ENCODE data around the gene TBL1Y. TPM values are rescaled to one million over a fixed set of nuclear protein-coding genes. Genes with fewer than 3 reads are reported as not detected.

The TBL1Y gene
- total and polyA plus RNA-seq, 3 donors from 2014 or later = 0.44 to 2.5 (median 2.0) TPM

DNA sequence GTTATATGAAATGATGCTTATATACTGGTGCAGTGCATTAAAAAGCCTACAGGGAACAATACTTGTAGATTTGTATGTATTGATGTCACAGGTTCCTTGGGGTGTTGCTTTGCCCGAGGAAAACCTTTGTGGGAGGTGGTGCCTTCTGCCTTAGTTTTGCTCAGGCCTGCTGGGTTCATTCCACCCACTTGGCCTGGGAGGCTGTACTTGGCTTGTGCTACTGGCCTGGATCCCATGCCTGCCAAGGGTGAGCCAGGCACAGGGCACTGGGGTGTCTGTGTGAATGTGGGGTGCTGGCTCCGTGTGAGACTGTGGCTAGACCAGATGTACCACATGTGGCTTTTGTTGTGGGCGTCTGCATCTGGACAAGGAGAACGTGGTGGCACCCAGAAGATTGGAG, 17.8 kb downstream of the TBL1Y start:
- TF ChIP-seq, protein P1, sequence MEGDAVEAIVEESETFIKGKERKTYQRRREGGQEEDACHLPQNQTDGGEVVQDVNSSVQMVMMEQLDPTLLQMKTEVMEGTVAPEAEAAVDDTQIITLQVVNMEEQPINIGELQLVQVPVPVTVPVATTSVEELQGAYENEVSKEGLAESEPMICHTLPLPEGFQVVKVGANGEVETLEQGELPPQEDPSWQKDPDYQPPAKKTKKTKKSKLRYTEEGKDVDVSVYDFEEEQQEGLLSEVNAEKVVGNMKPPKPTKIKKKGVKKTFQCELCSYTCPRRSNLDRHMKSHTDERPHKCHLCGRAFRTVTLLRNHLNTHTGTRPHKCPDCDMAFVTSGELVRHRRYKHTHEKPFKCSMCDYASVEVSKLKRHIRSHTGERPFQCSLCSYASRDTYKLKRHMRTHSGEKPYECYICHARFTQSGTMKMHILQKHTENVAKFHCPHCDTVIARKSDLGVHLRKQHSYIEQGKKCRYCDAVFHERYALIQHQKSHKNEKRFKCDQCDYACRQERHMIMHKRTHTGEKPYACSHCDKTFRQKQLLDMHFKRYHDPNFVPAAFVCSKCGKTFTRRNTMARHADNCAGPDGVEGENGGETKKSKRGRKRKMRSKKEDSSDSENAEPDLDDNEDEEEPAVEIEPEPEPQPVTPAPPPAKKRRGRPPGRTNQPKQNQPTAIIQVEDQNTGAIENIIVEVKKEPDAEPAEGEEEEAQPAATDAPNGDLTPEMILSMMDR (IDR thresholded peaks at IDR 0.05) = no peak
- TF ChIP-seq POLR2A (IDR thresholded peaks at IDR 0.05) = no peak
- 80 to 100% methylated on average over 1 to 3 of the region's 4 CpGs for WGBS, 2 donors
- Histone ChIP-seq H3K4me3 (no peak overlapping the region), H3K9me3 (no peaks in the 10 kb centered on the region), H3K27me3 (no peaks in the 10 kb centered on the region), H3K27ac (no peak overlapping the region), H3K36me3 (ENCODE audit: low read depth, missing control alignments) (no peaks in the 10 kb centered on the region), H3K4me1 (no peaks in the 10 kb centered on the region)
- DNase-seq = no peak
- intact Hi-C loops (cut with DNase I; ENCODE audit: low total_unique reads) = no loop called here

DNA sequence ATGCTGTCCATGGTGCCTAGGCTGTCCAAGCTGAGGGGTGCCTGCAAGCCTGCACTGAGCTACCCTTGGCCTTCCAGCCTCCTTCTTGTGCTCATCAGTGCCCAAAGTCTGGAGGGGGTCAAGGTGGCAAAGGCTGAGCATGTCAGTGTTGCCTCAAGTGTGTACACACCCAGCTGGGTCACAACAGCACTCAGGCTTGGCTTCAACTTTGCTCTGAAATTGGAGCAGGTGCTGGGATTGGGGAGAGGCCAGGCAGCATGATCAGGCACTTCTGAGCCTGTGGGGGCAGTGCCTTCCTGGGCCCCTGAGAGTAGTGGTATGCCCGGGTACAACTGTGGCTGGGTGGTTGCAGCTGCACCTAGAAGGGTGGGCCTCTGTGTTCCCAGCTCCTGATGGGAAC, 18.7 kb downstream of the TBL1Y start:
- no peak for TF ChIP-seq POLR2A (IDR thresholded peaks at IDR 0.05)
- TF ChIP-seq, protein P1 (IDR thresholded peaks at IDR 0.05) = no peak
- H3K4me1 ChIP-seq = no peaks in the 10 kb centered on the region
- H3K9me3 ChIP-seq = no peaks in the 10 kb centered on the region
- H3K27ac ChIP-seq = no peak overlapping the region
- no peak for DNase-seq
- no peaks in the 10 kb centered on the region for H3K36me3 ChIP-seq (ENCODE audit: low read depth, missing control alignments)
- intact Hi-C loops (cut with DNase I; ENCODE audit: low total_unique reads) = no loop called here
- 80 to 100% methylated on average over 1 of the region's 1 CpG for WGBS, 2 donors
- H3K4me3 ChIP-seq = no peak overlapping the region
- no peaks in the 10 kb centered on the region for H3K27me3 ChIP-seq

DNA sequence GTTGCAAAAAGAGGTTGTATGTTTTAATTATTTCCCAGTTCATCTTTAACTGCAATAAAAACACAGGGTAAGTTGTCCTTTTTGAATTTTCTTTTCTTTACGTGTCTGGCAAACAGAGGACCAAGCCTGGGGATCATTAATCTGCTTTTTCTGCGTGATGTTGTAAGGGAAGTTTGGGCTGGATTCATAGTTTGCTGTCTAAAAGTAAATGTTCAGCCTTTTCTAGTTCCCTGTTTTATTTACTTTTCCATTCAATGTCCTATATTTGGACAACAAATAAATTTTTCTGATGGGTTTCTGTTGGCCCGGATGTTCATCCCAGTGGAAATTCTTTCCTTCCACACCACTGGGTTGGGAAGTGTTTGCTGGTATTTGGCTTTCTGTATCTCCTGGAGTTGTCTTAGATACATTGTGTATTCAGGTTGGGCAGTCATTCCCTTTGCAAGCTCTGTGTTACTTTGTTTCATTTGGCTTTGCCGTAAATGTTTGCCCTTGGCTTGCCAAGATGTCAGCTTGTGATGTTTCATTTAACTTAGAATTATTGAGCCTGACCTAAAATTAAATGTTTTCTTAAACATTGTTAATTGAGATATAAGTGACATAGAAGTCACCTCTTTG, 21.4 kb downstream of the TBL1Y start:
- Histone ChIP-seq H3K9me3 (no peaks in the 10 kb centered on the region), H3K27me3 (no peaks in the 10 kb centered on the region), H3K4me3 (no peak overlapping the region), H3K27ac (peak overlapping the region in 1 of 2 donors; percentile 59), H3K36me3 (ENCODE audit: low read depth, missing control alignments) (no peaks in the 10 kb centered on the region), H3K4me1 (no peaks in the 10 kb centered on the region)
- WGBS, 2 donors = 21 to 32% methylated on average over 4 of the region's 4 CpGs
- intact Hi-C loops (cut with DNase I; ENCODE audit: low total_unique reads) = no loop called here
- peak; percentile 56 for DNase-seq
- no peak for TF ChIP-seq POLR2A (IDR thresholded peaks at IDR 0.05)
- TF ChIP-seq, protein P1 (IDR thresholded peaks at IDR 0.05) = no peak

DNA sequence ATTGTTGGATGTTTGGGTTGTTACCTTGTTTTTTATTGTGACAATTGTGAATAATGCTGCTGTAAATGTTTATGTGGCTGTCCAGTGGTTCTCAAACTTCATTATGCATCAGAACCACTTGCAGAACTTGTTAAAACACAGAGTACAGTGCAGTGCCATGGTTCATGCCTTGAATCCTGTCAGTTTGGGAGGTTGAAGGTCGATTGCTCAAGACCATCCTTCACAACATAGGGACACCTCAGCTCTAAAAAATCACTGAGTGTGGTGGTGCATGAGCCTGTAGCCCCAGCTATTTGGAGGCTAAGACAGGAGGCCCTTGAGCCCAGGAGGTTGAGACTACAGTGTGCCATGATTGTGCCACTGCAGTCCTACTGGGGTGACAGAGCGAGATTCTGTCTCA, 25.0 kb downstream of the TBL1Y start:
- Histone ChIP-seq H3K9me3 (no peaks in the 10 kb centered on the region), H3K36me3 (ENCODE audit: low read depth, missing control alignments) (no peaks in the 10 kb centered on the region), H3K4me1 (no peaks in the 10 kb centered on the region), H3K27me3 (no peaks in the 10 kb centered on the region), H3K4me3 (no peak overlapping the region), H3K27ac (no peak overlapping the region)
- 94 to 95% methylated on average over 2 of the region's 2 CpGs for WGBS, 2 donors
- TF ChIP-seq POLR2A (IDR thresholded peaks at IDR 0.05) = no peak
- TF ChIP-seq, protein P1 (IDR thresholded peaks at IDR 0.05) = no peak
- no peak for DNase-seq
- intact Hi-C loops (cut with DNase I; ENCODE audit: low total_unique reads) = no loop called here

DNA sequence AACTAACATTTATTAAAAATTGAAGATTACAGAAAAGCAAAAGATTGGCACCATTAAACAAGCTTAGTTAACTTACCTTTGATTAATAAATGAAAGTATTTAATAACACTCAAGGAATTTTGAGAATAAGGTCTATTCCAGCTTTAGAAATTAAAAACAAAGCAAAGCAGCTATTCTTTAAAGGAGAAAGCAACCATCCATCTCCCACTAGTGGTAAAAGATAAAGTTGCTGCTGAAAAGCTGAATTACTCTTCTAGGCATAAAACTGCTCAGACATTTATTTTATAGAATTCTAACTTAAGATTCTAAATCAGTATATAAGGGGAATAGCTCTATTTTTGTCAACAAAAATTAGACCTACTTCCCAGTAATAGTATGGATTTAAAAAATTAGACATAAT, 37.2 kb downstream of the TBL1Y start:
- H3K36me3 ChIP-seq (ENCODE audit: low read depth, missing control alignments) = no peaks in the 10 kb centered on the region
- DNase-seq = no peak
- H3K4me1 ChIP-seq = no peaks in the 10 kb centered on the region
- H3K27me3 ChIP-seq = no peaks in the 10 kb centered on the region
- H3K27ac ChIP-seq = no peak overlapping the region
- no peak for TF ChIP-seq POLR2A (IDR thresholded peaks at IDR 0.05)
- TF ChIP-seq, protein P1 (IDR thresholded peaks at IDR 0.05) = peak in 1 of 3 experiments; percentile 15
- intact Hi-C loops (cut with DNase I; ENCODE audit: low total_unique reads) = no loop called here
- H3K4me3 ChIP-seq = no peak overlapping the region
- H3K9me3 ChIP-seq = no peaks in the 10 kb centered on the region
